GM12872 (cell line): ENCODE data around the gene ATRNL1.

Experiments used
- TF ChIP-seq, protein P1 (sequence below): IDR thresholded peaks from 3 replicates; pipeline ENCODE4 v1.5.1; 2011; ENCODE audit warnings: low read depth, mild to moderate bottlenecking, low read length, moderate library complexity; ENCODE audit not compliant: insufficient read depth

ATRNL1 gene

DNA sequence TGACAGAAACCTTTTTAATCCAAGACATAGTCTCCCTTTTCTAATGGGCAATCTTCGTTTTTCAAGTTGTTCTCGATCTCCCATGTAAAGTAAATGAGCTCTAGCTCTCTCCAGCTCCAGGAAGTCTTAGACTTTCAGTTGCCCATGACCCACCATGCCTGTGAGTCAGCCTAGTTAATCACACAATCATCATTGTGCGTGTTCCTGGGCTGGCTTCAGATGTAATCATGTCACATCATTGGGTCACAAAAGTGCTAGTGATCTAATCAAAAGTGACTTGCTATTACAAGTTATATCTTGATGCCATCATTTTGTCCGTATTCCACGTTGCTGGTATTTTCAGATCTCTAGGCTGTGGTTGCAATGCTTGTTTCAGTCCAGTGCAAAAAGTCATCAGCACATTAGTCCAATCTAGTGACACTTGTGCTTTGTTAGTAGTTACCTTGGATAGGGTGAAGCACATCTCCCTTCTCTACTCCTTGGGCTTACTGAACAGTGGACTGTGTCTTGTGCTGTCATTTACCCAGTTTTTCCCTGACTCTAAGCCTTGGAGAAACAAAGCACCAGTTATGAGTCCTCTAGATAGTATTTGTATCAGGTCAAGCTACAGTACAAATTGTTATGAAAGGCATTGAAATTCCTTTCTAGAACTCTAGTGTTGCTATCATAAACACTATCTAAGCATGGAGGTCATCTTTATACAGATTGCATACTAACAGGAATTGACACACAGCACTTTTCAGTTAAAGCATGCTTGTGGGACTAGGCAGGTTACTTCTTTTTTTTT lies 863.3 kb downstream of the ATRNL1 start:
- TF ChIP-seq, protein P1, sequence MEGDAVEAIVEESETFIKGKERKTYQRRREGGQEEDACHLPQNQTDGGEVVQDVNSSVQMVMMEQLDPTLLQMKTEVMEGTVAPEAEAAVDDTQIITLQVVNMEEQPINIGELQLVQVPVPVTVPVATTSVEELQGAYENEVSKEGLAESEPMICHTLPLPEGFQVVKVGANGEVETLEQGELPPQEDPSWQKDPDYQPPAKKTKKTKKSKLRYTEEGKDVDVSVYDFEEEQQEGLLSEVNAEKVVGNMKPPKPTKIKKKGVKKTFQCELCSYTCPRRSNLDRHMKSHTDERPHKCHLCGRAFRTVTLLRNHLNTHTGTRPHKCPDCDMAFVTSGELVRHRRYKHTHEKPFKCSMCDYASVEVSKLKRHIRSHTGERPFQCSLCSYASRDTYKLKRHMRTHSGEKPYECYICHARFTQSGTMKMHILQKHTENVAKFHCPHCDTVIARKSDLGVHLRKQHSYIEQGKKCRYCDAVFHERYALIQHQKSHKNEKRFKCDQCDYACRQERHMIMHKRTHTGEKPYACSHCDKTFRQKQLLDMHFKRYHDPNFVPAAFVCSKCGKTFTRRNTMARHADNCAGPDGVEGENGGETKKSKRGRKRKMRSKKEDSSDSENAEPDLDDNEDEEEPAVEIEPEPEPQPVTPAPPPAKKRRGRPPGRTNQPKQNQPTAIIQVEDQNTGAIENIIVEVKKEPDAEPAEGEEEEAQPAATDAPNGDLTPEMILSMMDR = no peak

DNA sequence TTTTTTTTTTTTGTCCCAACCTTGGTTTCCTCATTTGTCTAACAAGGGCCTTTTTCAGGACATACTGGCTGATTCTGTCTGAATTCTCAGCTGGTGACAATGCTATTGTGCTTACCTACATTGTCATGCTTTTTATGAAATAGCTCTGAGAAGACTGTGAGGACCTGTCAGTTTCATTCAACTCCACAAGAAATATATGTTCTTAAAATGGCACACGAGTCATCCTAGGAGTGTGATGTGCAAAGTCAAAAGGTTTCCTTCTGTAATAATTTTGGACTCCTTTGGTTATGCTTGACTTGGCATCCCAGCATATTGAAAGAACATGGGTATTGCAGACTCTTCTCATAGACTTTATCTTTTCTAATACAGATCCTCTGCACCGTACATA lies 863.8 kb downstream of the ATRNL1 start:
- TF ChIP-seq, protein P1 = no peak

- TF ChIP-seq, protein P1 = no peak
These were observed 864.7 kb downstream of the ATRNL1 start for GRCh38 chr10:115957786-115958442.

- TF ChIP-seq, protein P1 = 0 out of 3 replicates have a peak, but pooled peaks have one; percentile 22
These were observed 870.7 kb downstream of the ATRNL1 start for GRCh38 chr10:115963848-115964247.

DNA sequence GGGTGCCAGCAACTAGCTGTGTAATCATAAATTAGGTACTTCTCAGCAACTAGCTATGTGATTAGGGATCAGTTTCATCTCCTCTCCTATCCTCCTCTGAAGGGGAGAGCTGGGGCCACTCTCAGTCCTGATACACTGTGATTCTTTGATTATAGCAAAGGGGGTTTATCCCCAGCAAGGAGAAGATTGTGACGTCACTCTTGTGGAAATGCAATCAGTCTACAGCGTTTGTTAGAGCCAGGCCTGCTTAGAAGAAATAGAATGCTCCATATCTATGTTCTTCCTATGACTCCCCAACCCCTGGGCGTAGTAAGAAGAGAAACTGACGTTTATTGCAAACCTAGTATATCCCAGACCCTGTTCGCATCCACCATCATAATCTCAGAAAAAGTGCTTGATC lies 871.7 kb downstream of the ATRNL1 start:
- TF ChIP-seq, protein P1 = no peak

GRCh38 chr10:115965376-115965775 lies 872.2 kb downstream of the ATRNL1 start:
- TF ChIP-seq, protein P1 = no peak

DNA sequence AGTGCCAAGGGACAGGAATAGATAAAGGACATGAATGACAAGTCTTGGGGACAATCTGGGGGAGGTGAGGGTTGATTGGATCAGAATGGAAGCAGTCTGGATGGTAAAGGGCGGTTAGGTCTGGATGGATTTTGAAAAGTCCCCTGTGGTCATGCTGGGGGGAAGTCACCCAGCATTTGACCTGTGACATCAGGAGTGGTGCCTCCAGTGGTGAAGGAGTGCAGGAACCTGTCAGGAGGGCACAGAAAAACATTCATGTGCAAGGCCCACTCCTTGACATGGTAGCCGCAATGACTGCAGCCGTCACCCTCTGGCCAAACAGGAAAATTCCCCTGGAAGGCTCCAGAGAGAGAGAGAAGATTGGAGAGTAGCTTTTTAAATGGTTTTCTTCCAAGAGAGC lies 875.1 kb downstream of the ATRNL1 start:
- TF ChIP-seq, protein P1 = no peak
